Naive thymus-derived CD8-positive, alpha-beta T cell (primary cell): Measurements from ENCODE around the gene SIK3. TPM values are rescaled to one million over a fixed set of nuclear protein-coding genes. Genes with fewer than 3 reads are reported as not detected.

Experiments
- polyA plus RNA-seq, 3 donors: library from polyadenylated mRNA; unstranded; fragments of 300-500 nt; fragmentation: Illumina TruSeq; gene quantifications; one replicate each; pipeline ENCODE4 v1.2.3, GENCODE V29; 2021
- total RNA-seq, 8 experiments: library from RNA in 2 of 8; stranded (reverse) in 2 of 8; gene quantifications; one replicate each; pipeline ENCODE4 v1.2.3 and lab custom pipeline; 2021 to 2026

The SIK3 gene
- total and polyA plus RNA-seq, 5 experiments from 2014 or later = 14.1 to 69.2 (median 16.2) TPM

Other genes starting within 250 kb of the SIK3 start
- gene PAFAH1B2, start 45.9 kb upstream of the SIK3 start, total RNA-seq = 10 to 100 TPM; 59.2 to 60.5 TPM
- 10 to 100 TPM; 14.4 to 19.5 (median 18.3) TPM for gene PAFAH1B2, start 45.9 kb upstream of the SIK3 start, polyA plus RNA-seq
- 10 to 100 TPM; 48.0 to 63.0 TPM for gene SIDT2, start 80.3 kb upstream of the SIK3 start, total RNA-seq
- 1 to 10 TPM; 2.3 to 3.1 (median 2.3) TPM for gene SIDT2, start 80.3 kb upstream of the SIK3 start, polyA plus RNA-seq
- gene TAGLN, start 100.9 kb upstream of the SIK3 start, total RNA-seq = 10 to 100 TPM; 12.1 to 14.4 TPM
- gene TAGLN, start 100.9 kb upstream of the SIK3 start, polyA plus RNA-seq = under 1 TPM; 0.13 to 0.51 (median 0.21) TPM
- 100 to 1,000 TPM; 277 to 296 TPM for gene PCSK7, start 133.6 kb upstream of the SIK3 start, total RNA-seq
- gene PCSK7, start 133.6 kb upstream of the SIK3 start, polyA plus RNA-seq = 10 to 100 TPM; 32.6 to 60.6 (median 47.8) TPM
- 10 to 100 TPM; 28.8 to 30.3 TPM for gene RNF214, start 134.2 kb upstream of the SIK3 start, total RNA-seq
- gene RNF214, start 134.2 kb upstream of the SIK3 start, polyA plus RNA-seq = 10 to 100 TPM in 1 of 3 donors, 1 to 10 TPM in 2; 7.5 to 11.6 (median 9.3) TPM
- gene BACE1-AS, start 192.9 kb upstream of the SIK3 start, total RNA-seq = 10 to 100 TPM; 10.5 to 11.6 TPM
- under 1 TPM; 0.19 to 0.82 (median 0.21) TPM for gene BACE1-AS, start 192.9 kb upstream of the SIK3 start, polyA plus RNA-seq
- gene BACE1, start 217.8 kb upstream of the SIK3 start, total RNA-seq = under 1 TPM; 0.25 to 0.29 TPM
- under 1 TPM in 2 of 3 donors, not detected in 1; 0.08 to 0.41 TPM for gene BACE1, start 217.8 kb upstream of the SIK3 start, polyA plus RNA-seq
- gene CEP164, start 229.4 kb upstream of the SIK3 start, total RNA-seq = 10 to 100 TPM; 38.6 to 45.4 TPM
- gene CEP164, start 229.4 kb upstream of the SIK3 start, polyA plus RNA-seq = 10 to 100 TPM; 11.3 to 15.6 (median 14.9) TPM